ENCODE results near the gene ST6GALNAC4. TPM values are rescaled to one million over a fixed set of nuclear protein-coding genes. Genes with fewer than 3 reads are reported as not detected.

Gene ST6GALNAC4
- total RNA-seq, 1 donor from 2014 or later, result 21.9 TPM

DNA sequence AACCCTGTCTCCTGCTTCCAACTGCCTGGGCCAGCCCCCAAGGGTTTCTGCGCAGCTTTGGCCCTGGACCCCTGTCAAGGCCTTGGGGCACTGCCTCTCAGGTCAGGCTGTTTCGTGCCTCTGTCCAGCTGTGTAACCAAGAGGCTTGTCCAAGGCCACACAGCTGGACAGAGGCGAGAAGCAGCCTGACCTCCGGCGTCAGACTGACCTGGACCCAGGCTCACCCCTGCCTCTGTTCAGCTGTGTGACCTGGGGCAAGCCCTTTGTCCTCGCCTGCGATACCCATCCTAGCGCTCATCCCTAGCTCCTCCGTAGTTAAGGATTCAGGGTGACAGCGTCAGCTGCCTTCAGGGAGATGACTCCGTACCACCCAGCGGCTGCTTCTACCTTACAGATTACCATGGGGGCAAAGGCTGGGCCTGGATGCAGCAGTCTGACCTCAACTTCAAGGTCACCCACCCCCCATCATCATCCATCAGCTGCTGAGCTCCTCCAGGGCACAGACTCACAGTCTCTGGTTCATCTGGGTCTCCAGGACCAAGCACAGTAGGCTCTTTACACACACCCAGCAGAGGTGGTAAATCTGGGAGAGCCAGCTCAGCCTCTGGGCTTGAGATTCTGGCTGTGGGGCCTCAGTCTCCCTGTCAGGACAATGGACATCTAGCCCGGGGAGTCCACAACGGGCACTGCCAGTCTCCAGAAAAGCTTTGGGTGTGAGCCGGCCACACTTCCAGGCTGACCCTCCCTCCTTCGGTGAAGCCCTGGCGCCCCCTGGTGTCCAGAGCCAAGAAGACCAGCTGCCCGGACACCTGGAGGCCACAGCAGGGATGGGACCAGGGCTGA lies 47.3 kb downstream of the ST6GALNAC4 start:
- DNase-seq (ENCODE audit: missing footprints), result peak; percentile 96
- ATAC-seq, result peak; percentile 78
- intact Hi-C loops (cut with DNase I), result loop anchor here (1.0 to 2.0 kb wide), 3 partner anchors 41 to 135 kb away; partner anchors contain the start of gene CDK9

DNA sequence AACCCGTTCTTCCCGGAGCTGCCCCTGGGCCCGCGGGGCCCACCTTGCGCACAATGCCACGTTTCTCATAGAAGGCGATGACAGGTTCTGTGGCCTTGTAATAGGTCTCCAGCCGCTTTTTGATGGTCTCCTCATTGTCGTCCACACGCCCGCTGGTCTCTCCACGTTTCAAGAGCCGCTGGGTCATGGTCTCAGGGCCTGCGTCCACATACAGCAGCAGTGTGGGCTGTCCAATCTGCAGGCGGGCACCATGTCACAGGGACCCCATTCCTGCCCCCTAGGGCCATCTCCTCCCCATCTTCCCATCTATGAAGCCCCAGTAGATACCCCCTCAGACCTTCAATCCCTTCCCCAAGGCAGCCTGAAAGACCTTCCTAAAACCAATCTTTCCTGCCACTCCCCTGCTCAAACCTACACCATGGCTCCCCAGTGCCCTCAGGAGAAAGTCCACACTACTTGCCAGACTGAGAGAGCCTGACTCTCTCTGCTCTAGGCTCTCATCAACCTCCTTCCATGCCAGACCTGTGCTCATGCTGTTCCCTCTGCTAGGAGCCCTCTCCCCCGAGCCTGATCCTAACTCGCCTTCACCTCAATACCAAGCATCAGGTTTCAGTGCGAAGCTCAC lies 48.5 kb downstream of the ST6GALNAC4 start:
- ATAC-seq, result no peak
- intact Hi-C loops (cut with DNase I), result no loop called here
- DNase-seq (ENCODE audit: missing footprints), result no peak

DNA sequence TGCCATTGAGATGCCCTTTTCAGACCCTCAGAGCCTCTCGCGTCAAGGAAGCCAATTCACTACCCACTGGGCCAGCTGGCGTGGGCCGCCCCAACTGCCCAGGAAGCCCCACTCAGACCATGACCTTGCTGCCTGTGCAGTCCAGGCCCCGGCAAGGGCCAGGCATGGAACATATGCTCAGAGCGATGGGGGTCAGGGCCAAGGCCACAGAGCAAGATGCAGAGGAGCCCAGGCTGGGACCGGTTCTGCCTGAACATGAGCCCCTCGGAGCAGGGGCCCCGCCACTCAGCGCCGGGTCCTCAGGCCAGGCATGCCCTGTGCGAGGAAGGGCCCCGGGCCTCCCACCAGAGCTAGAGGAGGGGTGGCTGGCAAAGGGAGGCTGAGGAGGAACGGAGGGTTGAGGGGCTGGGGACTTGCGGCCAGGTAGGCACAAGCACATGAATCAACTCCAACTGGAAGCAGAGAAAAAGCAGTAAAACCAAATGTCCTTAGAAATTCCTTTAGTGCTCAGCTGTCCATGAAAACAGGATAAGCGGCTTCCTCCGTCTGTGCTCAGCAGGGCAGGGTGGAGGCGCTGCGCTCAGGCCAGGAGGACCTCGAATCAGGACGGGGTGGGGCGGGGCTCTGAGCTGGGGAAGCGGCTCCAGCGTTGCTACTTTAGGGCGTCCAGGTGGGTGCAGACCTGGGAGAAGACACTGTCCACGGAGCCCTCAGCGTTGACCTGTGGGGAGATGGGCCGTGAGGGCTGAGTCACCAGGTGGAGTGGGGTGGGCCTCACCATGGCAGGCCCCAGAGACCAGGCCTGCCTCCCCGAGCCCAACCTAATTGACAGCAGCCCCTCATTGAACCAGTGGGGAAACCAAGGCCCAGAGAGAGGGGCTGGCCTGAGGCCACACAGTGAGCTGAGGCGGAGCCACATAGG lies 49.2 kb downstream of the ST6GALNAC4 start:
- no peak for DNase-seq (ENCODE audit: missing footprints)
- intact Hi-C loops (cut with DNase I), result no loop called here
- no peak for ATAC-seq

DNA sequence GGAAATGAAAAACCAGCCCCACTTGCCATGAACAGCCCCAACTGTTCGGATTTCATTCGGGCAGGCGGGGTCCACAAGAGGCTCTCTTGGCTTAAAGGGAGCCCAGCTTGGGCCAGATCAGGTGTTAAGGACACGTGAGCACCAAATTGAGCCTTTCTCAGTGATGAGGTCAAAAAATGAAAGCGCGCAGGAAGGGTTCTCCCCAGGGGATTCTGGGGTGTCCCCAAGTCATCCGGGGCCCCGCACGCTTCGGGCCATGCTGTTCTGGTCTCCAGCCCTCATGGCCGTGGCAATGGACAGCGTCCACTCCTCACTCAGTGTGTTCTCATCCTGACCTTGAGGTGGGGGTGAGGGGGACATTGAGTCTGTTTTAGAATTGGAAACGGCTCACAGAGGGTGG lies 50.3 kb downstream of the ST6GALNAC4 start:
- intact Hi-C loops (cut with DNase I), result no loop called here
- ATAC-seq (no peak), DNase-seq (ENCODE audit: missing footprints) (no peak)

DNA sequence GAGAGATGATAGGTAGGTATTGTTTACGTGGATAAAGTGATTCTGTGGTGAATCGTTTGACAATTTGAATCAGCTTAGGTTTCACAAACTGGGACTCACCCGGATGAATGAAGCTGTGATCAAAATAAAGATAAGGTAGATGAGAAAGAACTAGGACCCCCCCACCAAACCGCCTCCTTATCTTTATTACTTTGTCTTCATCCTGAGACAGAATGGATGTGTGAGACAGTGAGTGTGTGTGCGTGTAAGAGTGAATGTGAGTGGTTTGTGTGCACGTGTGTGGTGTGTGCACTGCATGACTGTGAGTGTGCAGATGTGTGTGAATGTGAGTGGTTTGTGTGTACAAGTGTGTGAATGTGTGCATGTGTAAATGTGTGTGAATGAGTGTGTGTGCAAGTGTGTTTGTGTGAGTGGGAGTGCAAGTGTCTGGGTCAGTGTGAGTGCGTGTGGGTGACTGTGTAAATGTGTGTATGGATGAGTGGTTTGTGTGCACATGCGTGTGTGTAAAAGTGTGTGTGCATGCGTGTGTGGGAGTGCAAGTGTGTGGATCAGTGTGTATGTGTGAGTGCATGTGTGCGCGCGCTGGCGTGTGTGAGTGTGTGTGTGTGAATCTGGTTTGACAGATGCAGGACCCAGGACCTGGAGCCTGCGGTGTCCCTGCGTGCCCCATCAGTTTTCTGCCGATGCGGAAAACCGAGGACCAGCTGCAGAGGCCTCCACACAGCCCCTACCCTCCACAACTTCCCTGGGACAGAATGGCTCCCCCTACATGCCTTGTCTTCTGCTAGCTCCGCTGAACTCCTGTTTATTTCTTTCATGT lies 51.0 kb downstream of the ST6GALNAC4 start:
- no peak for DNase-seq (ENCODE audit: missing footprints)
- no peak for ATAC-seq
- intact Hi-C loops (cut with DNase I), result no loop called here

DNA sequence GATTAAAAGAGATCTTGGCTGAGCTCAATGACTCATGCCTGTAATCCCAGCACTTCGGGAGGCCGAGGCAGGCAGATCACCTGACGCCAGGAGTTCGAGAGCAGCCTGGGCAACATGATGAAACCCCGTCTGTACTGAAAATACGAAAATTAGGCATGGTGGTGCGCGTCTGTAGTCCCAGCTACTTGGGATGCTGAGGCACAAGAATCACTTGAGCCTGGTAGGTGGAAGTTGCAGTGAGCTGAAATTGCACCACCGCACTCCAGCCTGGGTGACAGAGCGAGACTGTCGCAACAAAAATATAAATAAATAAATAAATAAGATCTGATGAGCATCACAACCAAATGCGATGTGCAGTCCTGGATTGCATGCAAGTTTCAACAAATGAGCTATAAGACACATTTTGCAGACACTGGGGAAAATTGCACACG lies 53.6 kb downstream of the ST6GALNAC4 start:
- ATAC-seq (no peak), DNase-seq (ENCODE audit: missing footprints) (peak; percentile 39)
- intact Hi-C loops (cut with DNase I), result no loop called here

DNA sequence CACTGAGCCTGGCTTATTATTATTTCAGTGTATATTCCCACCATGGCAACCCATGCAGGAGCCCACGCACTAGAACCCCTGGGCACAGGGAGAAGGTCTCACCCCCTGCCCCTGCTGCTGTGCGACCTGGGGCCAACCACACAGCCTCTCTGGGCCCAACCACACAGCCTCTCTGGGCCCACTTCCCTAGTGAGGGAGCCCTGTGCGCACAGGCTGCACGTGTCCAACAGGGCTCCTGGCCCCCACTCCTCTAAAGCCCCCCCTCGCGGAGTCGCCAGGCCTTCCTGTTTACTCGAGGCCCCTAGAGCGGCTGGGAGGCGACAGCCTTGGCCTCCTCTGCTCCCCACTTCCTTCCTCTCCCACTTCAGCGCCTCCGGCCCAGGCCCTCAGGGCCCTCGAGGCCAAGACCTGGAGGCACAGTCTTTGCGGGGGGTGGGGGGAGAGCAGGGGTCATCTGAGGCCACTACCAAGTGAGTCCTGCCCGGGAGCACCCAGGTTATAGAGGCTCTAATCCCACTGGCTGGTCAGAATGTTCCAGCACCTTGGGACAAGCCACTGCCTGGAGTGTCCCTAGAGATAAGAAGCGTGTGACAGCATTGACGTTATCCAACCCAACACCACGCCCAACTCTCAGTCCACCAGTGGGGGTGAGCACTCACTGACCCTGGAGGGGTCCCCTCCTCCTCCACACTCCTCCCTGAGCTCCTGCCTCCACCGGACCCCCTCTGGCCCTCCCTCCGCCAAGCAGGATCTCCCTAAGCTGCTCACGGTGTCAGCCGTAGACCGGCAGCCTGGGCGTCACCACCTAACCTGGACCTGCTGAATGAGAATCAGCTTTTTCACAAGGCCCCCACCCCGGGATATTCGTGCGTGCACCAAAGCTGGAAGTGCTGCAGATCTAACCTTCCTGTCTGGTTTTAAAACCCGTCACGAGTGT lies 54.5 kb downstream of the ST6GALNAC4 start:
- DNase-seq (ENCODE audit: missing footprints) (peak; percentile 94), ATAC-seq (peak; percentile 74)
- intact Hi-C loops (cut with DNase I), result no loop called here

DNA sequence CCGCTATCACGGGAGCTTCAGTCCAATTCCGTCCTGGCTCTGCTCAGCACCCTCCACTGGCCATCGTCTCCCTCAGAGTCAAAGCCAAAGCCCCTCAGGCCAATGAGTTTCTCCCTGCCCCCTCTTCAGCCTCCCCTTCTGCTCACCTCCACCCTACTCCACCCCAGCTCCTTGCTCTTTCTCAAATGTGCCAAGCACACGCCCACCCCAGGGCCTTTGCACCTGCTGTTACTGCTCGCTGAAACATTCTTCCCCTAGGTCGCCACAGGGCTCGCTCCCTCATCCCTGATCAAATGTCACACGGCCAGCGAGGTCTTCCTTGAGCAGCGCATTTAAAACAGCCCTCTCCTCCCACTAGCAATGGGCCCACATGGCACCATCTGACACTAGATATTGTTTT lies 56.1 kb downstream of the ST6GALNAC4 start:
- intact Hi-C loops (cut with DNase I), result loop anchor here (1.0 kb wide), 1 partner anchor 12 kb away; no protein-coding TSS in a partner anchor
- ATAC-seq (no peak), DNase-seq (ENCODE audit: missing footprints) (no peak)

DNA sequence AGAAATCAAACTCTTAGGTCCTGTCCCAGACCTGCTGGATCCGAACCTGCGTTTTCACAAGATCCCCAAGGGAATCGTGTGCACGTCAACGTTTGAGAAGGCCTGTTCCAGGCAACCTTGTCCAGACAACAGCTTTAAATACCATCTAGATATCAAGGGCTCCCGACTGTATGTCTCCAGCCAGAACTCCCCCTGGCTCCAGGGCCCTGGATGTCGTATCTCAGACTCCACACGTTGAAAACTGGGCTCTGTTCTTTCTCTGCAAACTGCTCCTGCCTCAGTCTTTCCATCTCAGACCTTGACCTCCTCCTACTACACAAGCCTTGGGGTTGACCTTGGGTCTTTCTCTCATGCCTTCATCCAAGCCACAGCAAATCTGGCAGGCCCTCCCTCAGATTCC lies 56.6 kb downstream of the ST6GALNAC4 start:
- ATAC-seq, result peak; percentile 60
- intact Hi-C loops (cut with DNase I), result loop anchor here (1.0 kb wide), 1 partner anchor 12 kb away; no protein-coding TSS in a partner anchor
- DNase-seq (ENCODE audit: missing footprints), result peak; percentile 64

DNA sequence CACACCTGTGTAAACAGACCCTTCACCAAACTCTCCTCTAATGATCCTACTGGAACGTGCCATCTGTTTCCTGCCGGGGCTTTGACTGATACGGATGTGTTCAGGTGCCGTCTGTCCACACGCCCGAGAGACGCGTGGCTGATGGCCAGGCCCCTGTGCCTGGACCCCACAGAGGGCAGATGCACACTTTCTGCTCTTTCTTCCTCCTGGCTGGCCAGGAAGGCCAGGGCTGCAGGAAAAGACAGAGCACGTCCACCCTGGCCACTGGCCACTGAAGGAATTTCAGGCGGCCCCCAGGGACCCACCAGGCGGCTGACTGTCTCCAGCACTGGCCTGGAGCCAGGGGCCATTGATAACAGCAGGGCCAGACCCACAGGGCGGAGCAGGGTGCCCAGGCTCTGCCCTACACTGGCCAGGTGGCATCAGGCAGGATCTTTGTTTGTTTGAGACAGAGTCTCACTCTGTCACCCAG lies 58.8 kb downstream of the ST6GALNAC4 start:
- no peak for ATAC-seq

More for the DNA sequence above, 58.8 kb downstream of the ST6GALNAC4 start:
- intact Hi-C loops (cut with DNase I), result loop anchor here (2.0 to 5.0 kb wide), 3 partner anchors 13 to 96 kb away; no protein-coding TSS in a partner anchor
- DNase-seq (ENCODE audit: missing footprints), result no peak

Small RNA genes within 50 kb of the gene (microRNA-seq; reads per million reads assigned to microRNA genes)
- not detected for gene MIR4672

Other genes starting within 250 kb of the ST6GALNAC4 start
- gene CFAP157, start 210.1 kb downstream of the ST6GALNAC4 start, total RNA-seq, result not detected
- gene PTRH1, start 201.4 kb downstream of the ST6GALNAC4 start, total RNA-seq, result 14.2 TPM
- 0.30 TPM for gene TTC16, start 201.0 kb downstream of the ST6GALNAC4 start, total RNA-seq
- gene TOR2A, start 181.7 kb downstream of the ST6GALNAC4 start, total RNA-seq, result 3.8 TPM
- gene SH2D3C, start 138.4 kb downstream of the ST6GALNAC4 start, total RNA-seq, result 21.3 TPM
- gene CDK9, start 131.0 kb downstream of the ST6GALNAC4 start, total RNA-seq, result 49.9 TPM
- gene FPGS, start 114.2 kb downstream of the ST6GALNAC4 start, total RNA-seq, result 30.2 TPM
- gene ENG, start 62.4 kb downstream of the ST6GALNAC4 start, total RNA-seq, result 131 TPM
- 880 TPM for gene AK1, start 39.4 kb downstream of the ST6GALNAC4 start, total RNA-seq
- 43.3 TPM for gene ST6GALNAC6, start 17.4 kb downstream of the ST6GALNAC4 start, total RNA-seq
- gene PIP5KL1, start 13.7 kb upstream of the ST6GALNAC4 start, total RNA-seq, result not detected
- gene DPM2, start 20.8 kb upstream of the ST6GALNAC4 start, total RNA-seq, result 11.9 TPM
- gene EEIG1, start 63.9 kb upstream of the ST6GALNAC4 start, total RNA-seq, result 25.3 TPM
- gene NAIF1, start 150.3 kb upstream of the ST6GALNAC4 start, total RNA-seq, result 5.1 TPM
- gene SLC25A25, start 151.2 kb upstream of the ST6GALNAC4 start, total RNA-seq, result 5.9 TPM
- gene PTGES2, start 210.7 kb upstream of the ST6GALNAC4 start, total RNA-seq, result 158 TPM
- not detected for gene LCN2, start 232.4 kb upstream of the ST6GALNAC4 start, total RNA-seq
- 36.1 TPM for gene BBLN, start 243.2 kb upstream of the ST6GALNAC4 start, total RNA-seq